Kidney (tissue), 14 donors: ENCODE data around the gene AHSG. TPM values are rescaled to one million over a fixed set of nuclear protein-coding genes. Genes with fewer than 3 reads are reported as not detected.

Experiments
- DNase-seq, 5 donors: peaks; one replicate each; pipeline ENCODE4 v3.0.0-alpha.2; 2013 to 2020
- FAIRE-seq: peaks from 2 replicates; lab custom pipeline; 2012; peaks lifted over from hg19 to GRCh38; lab: Jason Lieb, UNC
- H3K27ac ChIP-seq, 2 donors: one replicate each; pipeline ENCODE4 v1.7.0; 2013; ENCODE audit warnings: low read depth in 2 of 2, low read length in 2 of 2, inconsistent platforms in 1 of 2
- H3K27me3 ChIP-seq: one replicate; pipeline ENCODE4 v1.7.1; 2013; ENCODE audit warnings: low read length, inconsistent platforms; ENCODE audit not compliant: control insufficient read depth, insufficient read depth
- H3K36me3 ChIP-seq, 3 donors: one replicate each; pipeline versions ENCODE4 v1.7.0 to v1.7.1; 2013; ENCODE audit warnings: low read length in 3 of 3, control low read depth in 1 of 3, inconsistent platforms in 1 of 3; ENCODE audit not compliant: insufficient read depth in 3 of 3, control insufficient read depth in 2 of 3
- H3K4me1 ChIP-seq, 3 donors: one replicate each; pipeline versions ENCODE4 v1.7.0 to v1.7.1; 2013; ENCODE audit warnings: low read length in 3 of 3, inconsistent platforms in 1 of 3, low read depth in 1 of 3; ENCODE audit not compliant: control insufficient read depth in 2 of 3, insufficient read depth in 2 of 3
- H3K4me3 ChIP-seq, 3 donors: one replicate each; pipeline versions ENCODE4 v1.7.0 to v1.8.1; 2013; ENCODE audit warnings: low read length in 3 of 3, control low read depth in 1 of 3, inconsistent platforms in 1 of 3
- H3K9ac ChIP-seq, 3 donors: one replicate each; pipeline versions ENCODE4 v1.7.0 to v1.7.1; 2013; ENCODE audit warnings: low read length in 3 of 3, control low read depth in 1 of 3, inconsistent platforms in 1 of 3
- H3K9me3 ChIP-seq, 3 donors: one replicate each; pipeline versions ENCODE4 v1.7.0 to v1.7.1; 2013; ENCODE audit warnings: low read length in 3 of 3, control low read depth in 1 of 3, inconsistent platforms in 1 of 3; ENCODE audit not compliant: control insufficient read depth in 2 of 3, insufficient read depth in 1 of 3
- CTCF ChIP-seq: IDR thresholded peaks from 3 replicates; pipeline ENCODE4 v1.5.1; 2012; ENCODE audit warnings: mild to moderate bottlenecking, moderate library complexity, borderline replicate concordance; ENCODE audit not compliant: insufficient read depth; ENCODE audit errors: extremely low read depth
- intact Hi-C: fragments of 100-400 bp; cut with DNase I; formaldehyde crosslinking; loops from one replicate; pipeline ENCODE4 v1.11.1; 2022
- polyA plus RNA-seq: library from polyadenylated mRNA; stranded (reverse); fragments of 350-450 nt; fragmentation: Illumina TruSeq; extraction: RNeasy Lipid Tissue Mini Kit (QIAGEN cat#74804); gene quantifications from one replicate; pipeline ENCODE4 v1.2.3, GENCODE V29; 2014; ENCODE audit warnings: low read depth, low replicate concordance; ENCODE audit not compliant: insufficient read depth
- total RNA-seq: library from RNA; stranded (reverse); fragmentation: NEBNext Ultra II Directional; extraction: Animal tissue kit (Norgen Biotek cat#: 25700); gene quantifications from one replicate; pipeline ENCODE4 v1.2.1, GENCODE V29; 2021
- donor health status: control.
- donor health status: control.
- donor health status: control.
- donor health status: control.
- donor health status: control.
- donor health status: DM: yes; HTN: yes; CAD: no.
- donor health status: Normal renal cell carcinoma (clear cell type).

AHSG gene
- total and polyA plus RNA-seq, 2 donors from 2014 or later = 0.34 TPM; not detected in 1

- H3K9me3 ChIP-seq = no peaks in the 10 kb centered on the region
- DNase-seq (peak; percentile 100), FAIRE-seq (peak; percentile 99)
- peaks cover 0 to 4% (median 2%) of the 10 kb centered on the region in 3 donors for H3K36me3 ChIP-seq
- H3K27me3 ChIP-seq = no peaks in the 10 kb centered on the region
- H3K4me3 ChIP-seq = peak within 1 kb of the TSS; percentile 77 to 98 (median 91)
- H3K27ac ChIP-seq = peak within 1 kb of the TSS; percentile 80 to 89
- intact Hi-C loops = no loop called here
- H3K9ac ChIP-seq = peak within 1 kb of the TSS; percentile 20 to 99 (median 87)
- TF ChIP-seq CTCF = no peak
- peaks cover 0 to 17% (median 0%) of the 10 kb centered on the region in 3 donors for H3K4me1 ChIP-seq
Measured at GRCh38 chr3:186570096-186570940, 42.5 kb upstream of the AHSG start, which contains the start of gene DNAJB11. Gene DNAJB11, plus strand, starts transcription at chr3:186570720. Its CDS starts 178 bp downstream, at chr3:186570898.

DNA sequence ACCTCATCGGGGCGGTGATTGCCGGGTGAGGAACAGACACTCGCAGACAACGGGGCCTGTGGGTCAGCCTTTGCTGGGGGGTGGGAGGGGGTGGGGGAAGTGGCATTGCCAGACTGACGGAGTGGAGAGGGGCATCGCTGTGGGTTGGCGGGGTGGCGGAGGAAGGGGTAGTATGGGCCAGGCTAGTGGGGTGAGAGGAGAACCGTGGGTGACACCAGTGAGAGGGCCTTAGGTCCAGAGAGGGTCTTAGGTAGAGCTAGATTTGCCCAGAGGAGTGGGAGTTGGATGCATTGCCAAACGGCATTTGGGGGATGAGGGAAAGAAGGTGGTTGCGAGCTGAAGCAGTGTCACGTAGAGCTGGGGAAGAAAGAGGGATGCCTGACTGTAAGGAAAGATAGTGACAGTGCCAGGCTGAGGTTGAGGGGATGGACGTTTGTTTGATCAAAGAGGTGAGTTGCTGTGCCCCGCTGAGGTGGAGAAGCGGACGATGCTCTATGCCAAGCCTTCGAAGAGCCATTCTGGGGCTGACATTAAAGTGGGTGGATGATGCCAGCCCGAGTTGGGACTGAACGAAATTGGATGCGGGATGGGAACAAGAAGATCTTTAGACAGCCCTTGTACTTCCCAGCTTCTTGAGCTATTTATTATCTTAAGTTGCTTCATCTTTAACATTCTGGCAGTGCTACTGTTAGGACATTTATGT, 41.8 kb upstream of the AHSG start:
- H3K27ac ChIP-seq = peak overlapping the region; percentile 80 to 89
- no peak for FAIRE-seq
- no peaks in the 10 kb centered on the region for H3K9me3 ChIP-seq
- H3K36me3 ChIP-seq = peaks cover 0 to 10% (median 8%) of the 10 kb centered on the region in 3 donors
- H3K27me3 ChIP-seq = no peaks in the 10 kb centered on the region
- DNase-seq = no peak
- intact Hi-C loops = no loop called here
- H3K4me1 ChIP-seq = peaks cover 0 to 17% (median 0%) of the 10 kb centered on the region in 3 donors
- no peak for TF ChIP-seq CTCF
- H3K4me3 ChIP-seq = peak overlapping the region; percentile 75 to 98 (median 91)
- H3K9ac ChIP-seq = peak overlapping the region; percentile 20 to 87 (median 73)

DNA sequence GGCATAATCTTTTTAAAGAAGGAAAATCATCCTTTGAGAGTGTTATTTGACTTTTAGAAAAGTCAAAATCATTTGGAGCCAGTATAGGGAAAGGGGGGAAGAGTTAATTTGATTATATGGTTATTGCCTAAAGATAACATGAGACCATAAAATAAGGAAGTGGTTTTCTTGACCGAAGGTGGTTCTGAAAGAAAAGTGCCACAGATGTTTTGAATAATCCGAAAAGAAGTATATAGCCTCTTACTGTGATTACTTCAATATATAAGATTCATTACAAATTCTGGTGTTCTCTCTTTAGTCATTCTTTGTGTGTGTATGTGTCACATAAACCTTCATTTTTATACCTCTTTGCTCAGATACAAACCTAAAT, 41.2 kb upstream of the AHSG start:
- Histone ChIP-seq H3K9me3 (no peaks in the 10 kb centered on the region), H3K27ac (no peak overlapping the region), H3K36me3 (peaks cover 0 to 14% (median 10%) of the 10 kb centered on the region in 3 donors), H3K9ac (peak overlapping the region in 1 of 3 donors; percentile 87), H3K27me3 (no peaks in the 10 kb centered on the region), H3K4me1 (peaks cover 0 to 12% (median 0%) of the 10 kb centered on the region in 3 donors), H3K4me3 (peak overlapping the region in 1 of 3 donors; percentile 91)
- FAIRE-seq (no peak), DNase-seq (no peak)
- TF ChIP-seq CTCF = no peak
- intact Hi-C loops = no loop called here
